OCI-LY7 (cell line): ENCODE results near the gene CATSPERZ. TPM values are rescaled to one million over a fixed set of nuclear protein-coding genes. Genes with fewer than 3 reads are reported as not detected.

Experiments used
- BruUV-seq: library from RNA; stranded (reverse); fragments of 400-500 nt; replicated peaks from 2 replicates; lab custom pipeline; 2021; lab: Mats Ljungman, UMichigan
- CTCF ChIA-PET: fragments of 300-600 bp; sonication (Branson Sonifier 250); formaldehyde crosslinking; loops from one replicate; lab custom pipeline; 2022; ENCODE audit warnings: antibody characterized with exemption; ENCODE audit not compliant: unreplicated experiment; lab: Charles Lee
- POLR2A ChIA-PET: fragments of 300-600 bp; sonication (Branson Sonifier 250); formaldehyde crosslinking; loops from one replicate; lab custom pipeline; 2022; ENCODE audit warnings: antibody characterized with exemption; lab: Charles Lee
- DNase-seq: peaks from one replicate; pipeline ENCODE4 v3.0.0-alpha.2; 2015; ENCODE audit warnings: low spot score
- H2AFZ ChIP-seq: fragments of 200-600 bp; sonication (generic), shearing (Covaris generic); 2 replicates; pipeline ENCODE4 v1.6.1; 2014; ENCODE audit warnings: mild to moderate bottlenecking, antibody characterized with exemption, low read length, moderate library complexity
- H3K27ac ChIP-seq: fragments of 200-600 bp; sonication (generic); 2 replicates; pipeline ENCODE4 v1.5.1; 2014; ENCODE audit warnings: mixed run types, low read depth, mild to moderate bottlenecking, moderate library complexity, low read length, inconsistent platforms; ENCODE audit not compliant: poor library complexity, severe bottlenecking
- H3K36me3 ChIP-seq: fragments of 200-600 bp; sonication (generic); 2 replicates; pipeline ENCODE4 v1.6.1; 2014; ENCODE audit warnings: mild to moderate bottlenecking, antibody characterized with exemption, low read length, moderate library complexity, mixed read lengths; ENCODE audit not compliant: insufficient read depth
- H3K4me1 ChIP-seq: fragments of 200-600 bp; sonication (generic); 2 replicates; pipeline ENCODE4 v1.5.1; 2014; ENCODE audit warnings: mild to moderate bottlenecking, low read length; ENCODE audit not compliant: insufficient read depth, poor library complexity, severe bottlenecking
- H3K4me2 ChIP-seq: fragments of 200-600 bp; sonication (generic); 2 replicates; pipeline ENCODE4 v1.6.1; 2014; ENCODE audit warnings: mild to moderate bottlenecking, low read length
- H3K4me3 ChIP-seq: fragments of 200-600 bp; sonication (generic); 2 replicates; pipeline ENCODE4 v1.5.1; 2014; ENCODE audit warnings: mild to moderate bottlenecking, low read depth, low read length; ENCODE audit not compliant: poor library complexity, severe bottlenecking
- H3K79me2 ChIP-seq: fragments of 200-600 bp; sonication (generic); 2 replicates; pipeline ENCODE4 v1.6.1; 2016; ENCODE audit warnings: low read depth, mild to moderate bottlenecking, low read length, moderate library complexity, mixed read lengths; ENCODE audit not compliant: insufficient read depth
- H3K9me2 ChIP-seq: fragments of 200-600 bp; sonication (generic); 2 replicates; pipeline ENCODE4 v1.6.1; 2016; ENCODE audit warnings: mild to moderate bottlenecking, low read length, mixed read lengths; ENCODE audit not compliant: insufficient read depth
- H3K9me3 ChIP-seq: fragments of 200-600 bp; sonication (generic); 2 replicates; pipeline ENCODE4 v1.6.1; 2014; ENCODE audit warnings: mild to moderate bottlenecking, mixed run types, low read length, mixed read lengths
- H4K20me1 ChIP-seq: fragments of 200-600 bp; sonication (generic); 2 replicates; pipeline ENCODE4 v1.6.1; 2014; ENCODE audit warnings: mild to moderate bottlenecking, antibody characterized with exemption, low read length, moderate library complexity, mixed read lengths; ENCODE audit not compliant: insufficient read depth
- EZH2phosphoT487 ChIP-seq: fragments of 200-600 bp; sonication (generic); IDR thresholded peaks from 2 replicates; pipeline ENCODE4 v1.6.1; 2018; ENCODE audit warnings: low read depth, borderline replicate concordance, mild to moderate bottlenecking, mixed run types, antibody characterized with exemption, low read length, moderate library complexity, mixed read lengths
- intact Hi-C: fragments of 100-400 bp; cut with micrococcal nuclease; formaldehyde crosslinking; loops from one replicate; pipeline ENCODE4 v1.10.0; 2022; ENCODE audit not compliant: unreplicated experiment
- total RNA-seq, 2 experiments: library from RNA; depleted of rRNA in 1 of 2; stranded (reverse); fragments of >200 nt in 1 of 2; shearing (Covaris generic) in 1 of 2; gene quantifications; 2 replicates each; pipeline ENCODE4 v1.2.3, GENCODE V29; 2014 to 2022
- TF ChIP-seq, protein P1 (sequence below): fragments of 200-600 bp; sonication (generic); conservative IDR thresholded peaks from 2 replicates; pipeline ENCODE4 v1.5.1; 2014; ENCODE audit warnings: mild to moderate bottlenecking, antibody characterized with exemption, low read length, moderate library complexity, mixed read lengths

CATSPERZ gene
- total RNA-seq, 2 experiments from 2014 or later: 0.38 TPM; not detected in 1

GRCh38 chr11:64263021-64263946 lies 36.9 kb upstream of the CATSPERZ start:
- ChIA-PET CTCF (no interaction called here), POLR2A (no interaction called here)
- no TSS peak for BruUV-seq
- no peak overlapping the region for H2AFZ ChIP-seq
- H3K4me1 ChIP-seq: peaks cover 12% of the 10 kb centered on the region
- no peaks in the 10 kb centered on the region for H3K79me2 ChIP-seq
- no peaks in the 10 kb centered on the region for H3K9me3 ChIP-seq
- intact Hi-C loops: no loop called here
- no peaks in the 10 kb centered on the region for H4K20me1 ChIP-seq
- no peak overlapping the region for H3K27ac ChIP-seq
- no peaks in the 10 kb centered on the region for H3K36me3 ChIP-seq
- no peak overlapping the region for H3K4me3 ChIP-seq
- TF ChIP-seq, protein P1, sequence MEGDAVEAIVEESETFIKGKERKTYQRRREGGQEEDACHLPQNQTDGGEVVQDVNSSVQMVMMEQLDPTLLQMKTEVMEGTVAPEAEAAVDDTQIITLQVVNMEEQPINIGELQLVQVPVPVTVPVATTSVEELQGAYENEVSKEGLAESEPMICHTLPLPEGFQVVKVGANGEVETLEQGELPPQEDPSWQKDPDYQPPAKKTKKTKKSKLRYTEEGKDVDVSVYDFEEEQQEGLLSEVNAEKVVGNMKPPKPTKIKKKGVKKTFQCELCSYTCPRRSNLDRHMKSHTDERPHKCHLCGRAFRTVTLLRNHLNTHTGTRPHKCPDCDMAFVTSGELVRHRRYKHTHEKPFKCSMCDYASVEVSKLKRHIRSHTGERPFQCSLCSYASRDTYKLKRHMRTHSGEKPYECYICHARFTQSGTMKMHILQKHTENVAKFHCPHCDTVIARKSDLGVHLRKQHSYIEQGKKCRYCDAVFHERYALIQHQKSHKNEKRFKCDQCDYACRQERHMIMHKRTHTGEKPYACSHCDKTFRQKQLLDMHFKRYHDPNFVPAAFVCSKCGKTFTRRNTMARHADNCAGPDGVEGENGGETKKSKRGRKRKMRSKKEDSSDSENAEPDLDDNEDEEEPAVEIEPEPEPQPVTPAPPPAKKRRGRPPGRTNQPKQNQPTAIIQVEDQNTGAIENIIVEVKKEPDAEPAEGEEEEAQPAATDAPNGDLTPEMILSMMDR: no peak
- no peak for TF ChIP-seq EZH2phosphoT487
- H3K9me2 ChIP-seq: no peaks in the 10 kb centered on the region
- H3K4me2 ChIP-seq: no peak overlapping the region
- DNase-seq: no peak

DNA sequence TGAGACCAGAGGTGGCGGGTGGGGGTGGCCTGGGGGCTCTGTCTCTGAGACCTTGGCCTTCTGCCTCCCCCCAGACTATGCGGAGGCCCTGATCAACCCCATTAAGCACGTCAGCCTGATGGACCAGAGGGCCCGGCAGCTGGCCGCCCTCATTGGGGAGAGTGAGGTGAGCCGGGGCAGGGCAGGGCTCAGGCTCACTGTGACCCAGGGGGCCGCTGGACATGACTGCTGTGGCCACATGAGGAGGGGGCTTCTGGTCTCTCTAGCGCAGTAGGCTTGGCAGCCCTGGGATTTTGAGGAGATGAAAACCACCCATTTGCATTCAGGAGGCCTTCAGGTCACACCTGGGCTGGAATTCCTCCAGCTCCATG lies 36.2 kb upstream of the CATSPERZ start:
- H2AFZ ChIP-seq: no peak overlapping the region
- no TSS peak for BruUV-seq

More for the DNA sequence above, 36.2 kb upstream of the CATSPERZ start:
- H3K79me2 ChIP-seq: no peaks in the 10 kb centered on the region
- no peak overlapping the region for H3K4me3 ChIP-seq
- H3K27ac ChIP-seq: no peak overlapping the region
- no peaks in the 10 kb centered on the region for H4K20me1 ChIP-seq
- no peaks in the 10 kb centered on the region for H3K36me3 ChIP-seq
- CTCF ChIA-PET: no interaction called here
- intact Hi-C loops: no loop called here
- no peak overlapping the region for H3K4me2 ChIP-seq
- H3K9me2 ChIP-seq: no peaks in the 10 kb centered on the region
- DNase-seq: no peak
- H3K9me3 ChIP-seq: no peaks in the 10 kb centered on the region
- peaks cover 18% of the 10 kb centered on the region for H3K4me1 ChIP-seq
- TF ChIP-seq, protein P1: no peak
- no peak for TF ChIP-seq EZH2phosphoT487
- POLR2A ChIA-PET: no interaction called here
